SK-N-SH (cell line): ENCODE measurements around the gene HSPB2.

Source experiments
- CHD2 ChIP-seq: fragments of 150-350 bp; IDR thresholded peaks from 2 replicates; pipeline ENCODE4 v1.6.1; 2018; ENCODE audit warnings: low read length; ENCODE audit not compliant: partially characterized antibody
- CTCF ChIP-seq: fragments of 200-600 bp; sonication (generic); IDR thresholded peaks from 2 replicates; pipeline ENCODE4 v1.6.1; 2017; ENCODE audit warnings: antibody characterized with exemption, mild to moderate bottlenecking, moderate library complexity
- GABPA ChIP-seq: IDR thresholded peaks from 2 replicates; pipeline ENCODE4 v1.4.0; 2012; ENCODE audit warnings: low read depth, mild to moderate bottlenecking
- MAX ChIP-seq: IDR thresholded peaks from 2 replicates; pipeline ENCODE4 v1.4.0; 2012; ENCODE audit warnings: low read depth
- POLR2AphosphoS5 ChIP-seq: IDR thresholded peaks from 2 replicates; pipeline ENCODE4 v1.6.1; 2012; ENCODE audit warnings: low read depth, low read length
- RCOR1 ChIP-seq: fragments of 150-350 bp; IDR thresholded peaks from 2 replicates; pipeline ENCODE4 v1.6.1; 2017; ENCODE audit warnings: antibody characterized with exemption, low read length
- REST ChIP-seq: IDR thresholded peaks from 2 replicates; pipeline ENCODE4 v1.6.1; 2012; ENCODE audit warnings: mild to moderate bottlenecking, low read depth, low read length, moderate library complexity
- RFX5 ChIP-seq: IDR thresholded peaks from 2 replicates; pipeline ENCODE4 v1.6.1; 2012; ENCODE audit warnings: mild to moderate bottlenecking, improper control_type of control experiment, low read length
- TAF1 ChIP-seq: IDR thresholded peaks from 2 replicates; pipeline ENCODE4 v1.6.1; 2012; ENCODE audit warnings: low read depth, mild to moderate bottlenecking, low read length, moderate library complexity, borderline replicate concordance
- USF2 ChIP-seq: fragments of 150-350 bp; IDR thresholded peaks from 2 replicates; pipeline ENCODE4 v1.6.1; 2017; ENCODE audit warnings: antibody characterized with exemption, low read length, low read depth, borderline replicate concordance
- YY1 ChIP-seq: IDR thresholded peaks from 2 replicates; pipeline ENCODE4 v1.4.0; 2012; ENCODE audit warnings: low read depth, mild to moderate bottlenecking
- TF ChIP-seq, protein P1 (sequence below): IDR thresholded peaks from 2 replicates; pipeline ENCODE4 v1.4.0; 2012; ENCODE audit warnings: low read depth, borderline replicate concordance

GRCh38 chr11:111921541-111922230 lies 9.2 kb downstream of the HSPB2 start:
- TF ChIP-seq, protein P1, sequence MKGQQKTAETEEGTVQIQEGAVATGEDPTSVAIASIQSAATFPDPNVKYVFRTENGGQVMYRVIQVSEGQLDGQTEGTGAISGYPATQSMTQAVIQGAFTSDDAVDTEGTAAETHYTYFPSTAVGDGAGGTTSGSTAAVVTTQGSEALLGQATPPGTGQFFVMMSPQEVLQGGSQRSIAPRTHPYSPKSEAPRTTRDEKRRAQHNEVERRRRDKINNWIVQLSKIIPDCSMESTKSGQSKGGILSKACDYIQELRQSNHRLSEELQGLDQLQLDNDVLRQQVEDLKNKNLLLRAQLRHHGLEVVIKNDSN: no peak
- no peak for TF ChIP-seq CTCF
- no peak for TF ChIP-seq TAF1
- no peak for TF ChIP-seq GABPA
- TF ChIP-seq RCOR1: no peak
- TF ChIP-seq POLR2AphosphoS5: no peak
- no peak for TF ChIP-seq REST
- no peak for TF ChIP-seq YY1
- TF ChIP-seq USF2: no peak
- TF ChIP-seq CHD2: no peak
- no peak for TF ChIP-seq MAX
- no peak for TF ChIP-seq RFX5
